A673 (cell line): ENCODE data around the gene EMID1.

Experiments used
- EZH2 ChIP-seq: fragments of 200-600 bp; sonication (generic); IDR thresholded peaks from 2 replicates; pipeline ENCODE4 v1.6.1; 2017; ENCODE audit warnings: borderline replicate concordance, low read depth, mild to moderate bottlenecking, mixed read lengths, antibody characterized with exemption, low read length; ENCODE audit not compliant: poor library complexity, severe bottlenecking
- TF ChIP-seq, protein P1 (sequence below): fragments of 300-800, 200-600 bp; sonication (generic); conservative IDR thresholded peaks from 2 replicates; pipeline ENCODE4 v1.5.1; 2017; ENCODE audit warnings: low read depth, mild to moderate bottlenecking, antibody characterized with exemption, low read length, moderate library complexity, mixed read lengths

DNA sequence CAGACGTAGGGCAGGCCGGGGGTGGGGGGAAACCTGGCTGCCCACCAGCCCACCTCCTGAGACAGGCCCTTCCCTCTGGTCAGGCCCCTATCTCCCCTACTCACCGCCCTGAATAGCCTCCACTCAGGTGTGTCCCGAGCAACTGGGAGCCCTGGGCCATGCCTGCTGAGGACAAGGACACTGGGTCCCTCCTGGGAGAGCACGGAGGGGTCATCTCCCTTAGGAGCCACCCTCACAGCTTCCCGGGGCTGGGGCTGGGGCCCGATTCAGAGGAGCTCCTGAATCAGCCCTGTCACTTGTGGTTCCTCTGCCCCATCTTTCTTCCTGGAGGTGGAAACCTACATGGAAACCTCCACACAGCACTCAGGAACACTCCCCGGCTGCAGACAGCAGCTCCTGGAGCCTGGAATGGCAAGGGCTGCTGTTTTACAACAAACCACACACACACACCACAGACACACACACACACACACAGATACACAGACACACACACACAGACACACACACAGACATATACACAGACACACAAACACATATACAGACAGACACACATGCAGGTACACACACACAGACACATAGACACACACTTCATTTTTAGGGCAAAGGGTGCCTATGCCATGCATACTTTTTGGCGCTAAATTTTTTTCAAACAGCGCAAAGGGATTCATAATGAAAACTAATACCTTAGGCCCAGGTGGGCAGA is 9.6 kb upstream of the EMID1 start:
- no peak for TF ChIP-seq EZH2
- TF ChIP-seq, protein P1, sequence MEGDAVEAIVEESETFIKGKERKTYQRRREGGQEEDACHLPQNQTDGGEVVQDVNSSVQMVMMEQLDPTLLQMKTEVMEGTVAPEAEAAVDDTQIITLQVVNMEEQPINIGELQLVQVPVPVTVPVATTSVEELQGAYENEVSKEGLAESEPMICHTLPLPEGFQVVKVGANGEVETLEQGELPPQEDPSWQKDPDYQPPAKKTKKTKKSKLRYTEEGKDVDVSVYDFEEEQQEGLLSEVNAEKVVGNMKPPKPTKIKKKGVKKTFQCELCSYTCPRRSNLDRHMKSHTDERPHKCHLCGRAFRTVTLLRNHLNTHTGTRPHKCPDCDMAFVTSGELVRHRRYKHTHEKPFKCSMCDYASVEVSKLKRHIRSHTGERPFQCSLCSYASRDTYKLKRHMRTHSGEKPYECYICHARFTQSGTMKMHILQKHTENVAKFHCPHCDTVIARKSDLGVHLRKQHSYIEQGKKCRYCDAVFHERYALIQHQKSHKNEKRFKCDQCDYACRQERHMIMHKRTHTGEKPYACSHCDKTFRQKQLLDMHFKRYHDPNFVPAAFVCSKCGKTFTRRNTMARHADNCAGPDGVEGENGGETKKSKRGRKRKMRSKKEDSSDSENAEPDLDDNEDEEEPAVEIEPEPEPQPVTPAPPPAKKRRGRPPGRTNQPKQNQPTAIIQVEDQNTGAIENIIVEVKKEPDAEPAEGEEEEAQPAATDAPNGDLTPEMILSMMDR: no peak
